Endometrial microvascular endothelial cells (primary cell): ENCODE data around the gene FBN2. TPM values are rescaled to one million over a fixed set of nuclear protein-coding genes. Genes with fewer than 3 reads are reported as not detected.
"Not testable (repeated sequence)": the region's sequence is repeated elsewhere in the genome, so short reads cannot be mapped to it uniquely, and the experiment has no call there.

ENCODE experiments used
- in situ Hi-C: cut with HindIII; loops from 2 replicates; pipeline ENCODE4 v1.10.0; 2017; ENCODE audit warnings: low sequenced_read_pairs, low pct_unique_long_range_greater_than_20kb; ENCODE audit errors: inconsistent ontology term
- total RNA-seq: library from RNA; depleted of rRNA; stranded (reverse); fragments of >200 nt; gene quantifications from one replicate; pipeline ENCODE4 v1.2.3, GENCODE V29; 2015; ENCODE audit errors: inconsistent ontology term

The FBN2 gene
- total RNA-seq, 1 donor from 2014 or later: 2.6 TPM

DNA sequence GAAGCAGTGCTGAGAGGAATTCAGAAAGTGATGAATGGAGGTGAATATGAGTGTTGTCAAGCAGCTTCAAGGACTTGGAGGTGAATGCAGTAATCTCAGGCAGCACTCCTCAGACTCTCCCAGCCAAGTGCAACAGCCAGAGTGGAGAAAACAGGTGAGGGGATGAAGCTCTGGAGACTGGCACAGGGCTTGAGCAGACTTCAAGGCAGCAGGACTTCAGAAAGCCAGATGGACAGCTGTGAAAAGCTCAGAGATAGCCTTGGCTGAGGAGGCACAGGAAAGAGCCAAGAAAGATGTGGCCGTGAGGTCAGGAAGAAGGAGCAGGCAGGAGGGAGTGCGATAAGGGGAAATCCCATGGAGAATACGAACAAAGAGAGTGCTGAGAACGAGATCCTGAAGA, 194.9 kb downstream of the FBN2 start:
- in situ Hi-C loops: no loop called here

DNA sequence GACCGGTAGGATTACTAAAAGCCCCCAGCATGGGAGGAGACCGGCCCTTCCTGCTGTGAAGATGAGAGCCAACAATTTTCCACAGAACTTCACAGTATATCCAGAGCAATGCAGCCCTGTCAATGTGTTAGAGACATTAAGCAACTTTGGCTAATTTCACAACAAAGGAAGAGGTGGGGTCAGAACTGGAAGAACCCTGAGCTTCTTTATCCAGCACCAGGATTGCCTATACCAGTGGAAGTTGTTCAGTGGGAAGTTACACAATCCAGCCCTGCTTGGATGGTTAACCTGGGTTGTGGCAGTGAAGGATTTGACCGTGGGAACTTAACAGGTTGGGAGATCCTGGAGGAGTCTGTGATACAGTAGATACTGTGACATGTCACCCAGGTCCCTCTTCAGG, 197.0 kb downstream of the FBN2 start:
- in situ Hi-C loops: no loop called here

GRCh38 chr5:128340648-128341047, 197.4 kb downstream of the FBN2 start:
- in situ Hi-C loops: no loop called here

- in situ Hi-C loops: no loop called here
Measured at GRCh38 chr5:128339585-128339984, 198.5 kb downstream of the FBN2 start.

GRCh38 chr5:128338649-128339048, 199.4 kb downstream of the FBN2 start:
- in situ Hi-C loops: no loop called here

GRCh38 chr5:128335339-128335738, 202.7 kb downstream of the FBN2 start:
- in situ Hi-C loops: no loop called here

GRCh38 chr5:128334010-128334716, 203.9 kb downstream of the FBN2 start:
- in situ Hi-C loops: no loop called here

- in situ Hi-C loops: no loop called here
Measured at GRCh38 chr5:128331261-128331660, 206.8 kb downstream of the FBN2 start.

- in situ Hi-C loops: no loop called here
Measured at GRCh38 chr5:128329386-128329939, 208.6 kb downstream of the FBN2 start.

DNA sequence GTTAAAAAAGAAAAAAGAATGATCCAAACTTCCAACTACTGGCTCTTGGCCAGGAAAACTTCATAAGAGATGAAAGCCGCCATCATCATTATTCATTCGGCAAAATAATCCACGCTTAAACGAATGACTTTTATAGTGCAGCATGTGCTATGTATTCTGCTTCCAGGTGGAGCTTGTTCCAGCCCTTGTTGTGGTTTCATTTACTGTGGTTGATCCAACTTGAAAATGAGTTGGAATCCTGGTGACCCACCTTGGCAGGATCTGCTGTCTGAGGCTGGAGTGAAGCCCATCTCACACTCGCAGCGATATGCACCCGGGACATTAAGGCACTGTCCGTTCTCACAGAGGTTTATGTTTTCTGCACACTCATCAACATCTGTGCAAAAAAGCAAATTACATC, 209.6 kb downstream of the FBN2 start:
- in situ Hi-C loops: no loop called here

GRCh38 chr5:128328007-128328406, 210.0 kb downstream of the FBN2 start:
- in situ Hi-C loops: no loop called here

GRCh38 chr5:128321418-128321817, 216.6 kb downstream of the FBN2 start:
- in situ Hi-C loops: not testable (repeated sequence)

GRCh38 chr5:128318691-128319090, 219.4 kb downstream of the FBN2 start:
- in situ Hi-C loops: no loop called here

DNA sequence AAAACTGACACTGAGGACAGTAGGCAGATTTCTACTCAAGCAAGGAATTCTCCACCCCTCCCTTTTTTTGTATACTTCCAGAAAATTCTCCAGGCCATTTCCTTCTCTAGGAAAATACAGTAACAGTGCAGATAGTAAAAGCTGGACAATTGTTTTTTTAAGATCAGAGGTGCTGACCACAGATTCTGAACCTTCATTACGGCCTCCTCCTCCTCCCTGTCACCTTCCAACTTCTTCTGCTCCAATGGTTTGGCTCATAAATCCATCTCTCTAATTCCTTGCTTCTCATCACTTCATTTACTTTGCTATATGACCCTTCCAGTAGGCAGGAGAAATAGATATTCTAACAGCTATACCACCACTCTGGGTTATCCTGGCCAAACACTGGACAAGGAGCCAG, 220.6 kb downstream of the FBN2 start:
- in situ Hi-C loops: no loop called here

DNA sequence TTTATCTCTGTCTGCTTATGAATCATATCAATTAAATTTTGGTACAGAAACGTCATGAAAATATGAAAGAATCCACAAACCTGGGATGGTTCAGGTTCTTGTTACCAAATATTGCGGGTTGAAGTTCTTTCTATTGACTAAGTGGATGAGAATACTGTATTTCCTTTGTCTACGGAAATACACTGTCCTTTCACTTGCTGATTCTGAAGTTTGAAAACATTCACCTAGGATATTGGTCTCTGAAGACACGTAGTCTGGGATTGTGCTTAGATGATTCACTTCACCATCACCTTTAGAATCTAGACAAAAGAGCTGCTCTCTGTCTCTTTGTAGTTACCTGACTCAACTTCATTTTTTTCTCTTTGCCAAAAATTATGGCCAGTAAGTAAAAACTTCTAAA, 222.4 kb downstream of the FBN2 start:
- in situ Hi-C loops: no loop called here

DNA sequence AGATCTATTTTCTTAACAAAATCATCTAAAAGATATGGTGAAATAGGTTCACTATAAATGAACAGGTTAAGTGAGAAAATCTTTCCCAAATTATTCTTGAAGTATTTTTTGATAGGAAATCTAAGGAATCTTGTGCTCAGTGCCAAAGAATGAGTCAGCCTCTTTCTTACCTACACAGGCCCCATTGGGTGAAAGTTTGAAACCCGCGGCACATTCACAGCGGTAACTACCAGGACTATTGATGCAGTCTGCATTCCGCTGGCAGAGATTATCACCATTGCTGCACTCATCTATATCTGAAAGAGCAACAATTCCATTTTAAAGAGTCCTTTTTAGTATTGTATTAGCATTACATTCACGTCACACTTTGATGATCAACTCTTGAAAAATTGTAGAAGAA, 232.7 kb downstream of the FBN2 start:
- in situ Hi-C loops: no loop called here

- in situ Hi-C loops: no loop called here
Measured at GRCh38 chr5:128304791-128305190, 233.3 kb downstream of the FBN2 start.

- in situ Hi-C loops: no loop called here
Measured at GRCh38 chr5:128304088-128304487, 234.0 kb downstream of the FBN2 start.

- in situ Hi-C loops: no loop called here
Measured at GRCh38 chr5:128303593-128303992, 234.5 kb downstream of the FBN2 start.

DNA sequence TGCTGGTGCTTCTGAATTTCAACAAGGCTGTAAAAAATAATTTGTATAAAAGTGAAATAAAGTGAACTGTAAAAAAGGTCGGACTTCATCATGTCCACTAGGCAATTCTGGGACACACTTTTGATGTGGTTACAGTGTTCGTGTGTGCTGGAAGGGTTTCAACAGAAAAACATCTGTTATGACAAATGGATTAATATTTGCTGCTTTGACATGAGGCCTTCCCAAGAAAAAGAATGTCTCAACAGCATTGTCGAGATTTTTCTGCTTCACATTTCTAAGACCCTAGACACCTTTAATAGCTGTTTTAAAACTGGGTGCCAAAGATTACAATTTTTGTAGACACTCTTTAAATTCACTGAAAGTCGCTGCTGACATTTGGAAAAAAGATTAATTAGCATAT, 237.9 kb downstream of the FBN2 start:
- in situ Hi-C loops: no loop called here
